Measurements from ENCODE around the gene RASSF5. TPM values are rescaled to one million over a fixed set of nuclear protein-coding genes. Genes with fewer than 3 reads are reported as not detected.

The RASSF5 gene
- total and polyA plus RNA-seq, 9 of the 15 experiments (the other 6 are each of a cell fraction or from before 2014, with no cell fraction given), result 6.1 to 41.0 (median 25.2) TPM

DNA sequence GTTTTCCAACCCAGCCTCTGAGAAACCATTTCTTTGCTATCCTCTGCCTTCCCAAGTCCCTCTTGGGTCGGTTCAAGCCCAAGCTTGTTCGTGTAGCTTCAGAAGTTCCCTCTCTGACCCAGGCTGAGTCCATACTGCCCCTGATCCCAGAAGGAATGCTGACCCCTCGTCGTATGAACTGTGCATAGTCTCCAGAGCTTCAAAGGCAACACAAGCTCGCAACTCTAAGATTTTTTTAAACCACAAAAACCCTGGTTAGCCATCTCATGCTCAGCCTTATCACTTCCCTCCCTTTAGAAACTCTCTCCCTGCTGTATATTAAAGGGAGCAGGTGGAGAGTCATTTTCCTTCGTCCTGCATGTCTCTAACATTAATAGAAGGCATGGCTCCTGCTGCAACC is 81.2 kb downstream of the RASSF5 start:
- Histone ChIP-seq H3K4me1 (replicated peaks in 1 of 2; ENCODE audit: control insufficient read depth in 2 of 2, insufficient read depth in 2 of 2, low read length in 2 of 2) (peaks cover 0 to 14% of the 10 kb centered on the region in 2 experiments; a peak in 3 of 5 replicates), H2AFZ (ENCODE audit: low read depth, low read length) (no peak overlapping the region), H3K27ac (ENCODE audit: extremely low read depth, low read depth, low read length) (no peak overlapping the region), H3K9ac (ENCODE audit: insufficient read depth in 1 of 2, low read depth in 2 of 2, low read length in 2 of 2) (no peak overlapping the region), H3K27me3 (ENCODE audit: control insufficient read depth in 2 of 2, insufficient read depth in 2 of 2, low read length in 2 of 2) (no peaks in the 10 kb centered on the region), H3K4me2 (ENCODE audit: insufficient read depth, low read length) (no peak overlapping the region), H3K4me3 (no peak overlapping the region), H3K79me2 (ENCODE audit: control insufficient read depth, insufficient read depth, low read length) (no peaks in the 10 kb centered on the region), H3K9me1 (ENCODE audit: control insufficient read depth, insufficient read depth, low read length) (no peaks in the 10 kb centered on the region), H3K9me3 (replicated peaks; ENCODE audit: control insufficient read depth, insufficient read depth, low read depth, low read length) (no peaks in the 10 kb centered on the region), H3K36me3 (ENCODE audit: control insufficient read depth, insufficient read depth, low read length) (peaks cover 96% of the 10 kb centered on the region), H4K20me1 (replicated peaks; ENCODE audit: control insufficient read depth, insufficient read depth, low read length) (peaks cover 3% of the 10 kb centered on the region; the same call in 1 of the 2 replicates)
- TSS peak; percentile 31 for BruUV-seq (replicated peaks)
- ChIA-PET POLR2A (interaction anchor here (0.6 to 1.1 kb wide), 2 partner anchors 44 to 102 kb away, joined by 3 read pairs; no protein-coding TSS in a partner anchor), CTCF (ENCODE audit: low intra/inter-chr PET ratio) (interaction anchor here (1.2 kb wide), 1 partner anchor 99 kb away, joined by 4 read pairs; no protein-coding TSS in a partner anchor)
- intact Hi-C loops (cut with micrococcal nuclease) (no loop called here), in situ Hi-C loops (cut with MboI) (loop anchor here (25.0 kb wide), 1 partner anchor 426 kb away; no protein-coding TSS in a partner anchor)
- no peak for DNase-seq (ENCODE audit: extremely low read depth in 1 of 4, low spot score in 3 of 4)
- no peak for ATAC-seq
- FAIRE-seq, result no peak
- WGBS (ENCODE audit: insufficient coverage, low coverage, missing lambda C conversion rate), result 70% methylated on average over 6 of the region's 6 CpGs
- TF ChIP-seq THAP12 (CRISPR knock-in tag; IDR thresholded peaks at IDR 0.05) (no peak), RUNX1 (IDR thresholded peaks at IDR 0.05; ENCODE audit: low read depth) (no peak), HEY1 (CRISPR knock-in tag; IDR thresholded peaks at IDR 0.05; ENCODE audit: borderline replicate concordance) (no peak), ATF6 (CRISPR knock-in tag; IDR thresholded peaks at IDR 0.05) (no peak), PCBP1 (IDR thresholded peaks at IDR 0.05; ENCODE audit: low read depth, low read length, poor library complexity, severe bottlenecking) (no peak), ZNF609 (CRISPR knock-in tag; IDR thresholded peaks at IDR 0.05; ENCODE audit: borderline replicate concordance) (no peak), ZNF384 (IDR thresholded peaks at IDR 0.05; ENCODE audit: low read depth, low read length) (no peak), FOXM1 (IDR thresholded peaks at IDR 0.05; ENCODE audit: low read depth) (no peak), FOXM1 (CRISPR knock-in tag; IDR thresholded peaks at IDR 0.05; ENCODE audit: low read depth) (no peak), KDM2B (CRISPR knock-in tag; IDR thresholded peaks at IDR 0.05) (no peak)
- TF ChIP-seq, protein P1, sequence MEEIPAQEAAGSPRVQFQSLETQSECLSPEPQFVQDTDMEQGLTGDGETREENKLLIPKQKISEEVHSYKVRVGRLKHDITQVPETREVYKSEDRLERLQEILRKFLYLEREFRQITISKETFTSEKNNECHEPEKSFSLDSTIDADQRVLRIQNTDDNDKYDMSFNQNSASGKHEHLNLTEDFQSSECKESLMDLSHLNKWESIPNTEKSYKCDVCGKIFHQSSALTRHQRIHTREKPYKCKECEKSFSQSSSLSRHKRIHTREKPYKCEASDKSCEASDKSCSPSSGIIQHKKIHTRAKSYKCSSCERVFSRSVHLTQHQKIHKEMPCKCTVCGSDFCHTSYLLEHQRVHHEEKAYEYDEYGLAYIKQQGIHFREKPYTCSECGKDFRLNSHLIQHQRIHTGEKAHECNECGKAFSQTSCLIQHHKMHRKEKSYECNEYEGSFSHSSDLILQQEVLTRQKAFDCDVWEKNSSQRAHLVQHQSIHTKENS (CRISPR knock-in tag; IDR thresholded peaks at IDR 0.05), result no peak

Measured in K562 (cell line).